Measurements from ENCODE around the gene ACYP1.

The ACYP1 gene

GRCh38 chr14:75040507-75040906 lies 23.3 kb downstream of the ACYP1 start:
- no peak for DNase-seq (ENCODE audit: low spot score)

DNA sequence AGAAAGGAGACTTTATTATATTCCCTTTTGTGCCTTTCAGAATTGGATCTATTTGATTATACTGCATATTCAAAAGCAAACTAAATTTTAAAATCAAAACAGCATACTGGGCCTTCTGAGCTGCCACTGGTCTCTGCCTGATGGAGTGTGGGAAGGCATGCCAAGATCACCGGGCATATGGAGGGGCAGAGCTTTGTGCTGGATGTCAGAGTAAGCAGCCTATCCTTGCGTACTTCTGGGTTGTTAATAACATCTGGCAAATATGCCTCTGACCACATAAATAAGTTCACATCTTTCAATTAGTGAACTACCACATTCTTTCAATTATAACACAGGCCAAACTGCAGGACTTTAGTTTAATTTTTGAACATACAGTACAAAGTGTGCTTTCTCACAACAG lies 30.9 kb downstream of the ACYP1 start:
- no peak for DNase-seq (ENCODE audit: low spot score)

DNA sequence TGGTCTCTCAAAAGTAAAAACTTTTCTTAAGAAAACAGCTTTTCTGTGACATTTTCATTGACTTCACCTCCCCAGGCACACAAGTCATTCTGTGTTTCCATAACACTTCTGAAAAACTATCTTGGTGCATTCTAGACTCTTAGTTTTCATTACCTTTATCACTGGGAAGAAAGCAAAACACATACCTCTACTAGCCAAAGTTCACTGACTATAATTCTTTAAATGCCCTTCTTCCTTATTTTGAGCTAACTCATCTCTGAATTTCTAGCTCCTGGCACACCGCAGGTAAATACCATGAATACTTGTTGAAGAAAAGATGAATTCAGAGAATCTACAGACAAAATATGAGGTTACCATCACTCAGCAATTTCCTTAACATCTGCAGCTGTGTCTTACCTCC lies 33.7 kb downstream of the ACYP1 start:
- DNase-seq (ENCODE audit: low spot score): no peak

DNA sequence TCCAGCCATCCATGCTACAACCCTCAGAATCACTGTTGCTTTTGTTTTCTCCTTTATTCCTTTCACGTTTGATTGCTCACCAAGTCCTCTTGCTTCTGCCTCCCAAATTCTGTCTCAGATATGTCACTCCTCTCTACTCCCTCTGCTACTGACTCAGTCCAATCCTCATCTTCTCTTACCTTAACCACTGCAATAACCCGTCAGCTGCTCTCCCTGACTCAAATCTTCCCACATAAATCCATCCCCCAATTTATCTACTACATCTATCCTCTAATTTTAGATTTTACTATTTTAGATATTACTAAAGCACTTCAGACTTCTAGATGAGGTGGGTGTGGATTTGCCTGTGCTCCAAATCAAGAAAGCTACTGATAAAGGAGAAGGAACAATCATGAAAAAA lies 37.9 kb downstream of the ACYP1 start:
- no peak for DNase-seq (ENCODE audit: low spot score)

GRCh38 chr14:75025082-75025481 lies 38.7 kb downstream of the ACYP1 start:
- no peak for DNase-seq (ENCODE audit: low spot score)

DNA sequence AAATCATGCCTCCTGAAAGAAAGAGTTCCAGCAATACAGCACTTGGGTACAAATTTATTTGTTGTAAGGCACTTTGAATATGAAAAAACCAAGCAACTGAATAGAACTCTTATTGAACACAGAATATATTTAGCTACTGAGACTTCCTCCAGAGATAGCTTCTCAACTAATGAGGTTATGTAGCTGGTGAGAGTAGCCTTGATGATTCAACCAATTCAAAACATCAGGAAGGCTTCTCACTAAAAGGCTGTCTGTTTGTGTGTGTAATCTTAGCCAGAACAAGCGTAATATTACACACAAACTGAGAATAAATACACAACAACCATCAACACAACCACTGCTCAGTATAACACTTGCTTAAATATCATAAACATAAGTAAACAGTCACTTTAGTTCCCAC lies 40.7 kb downstream of the ACYP1 start:
- DNase-seq (ENCODE audit: low spot score): no peak

- DNase-seq (ENCODE audit: low spot score): peak; percentile 47
Measured at GRCh38 chr14:75022655-75023054, 41.2 kb downstream of the ACYP1 start.

GRCh38 chr14:75018694-75019093 lies 45.1 kb downstream of the ACYP1 start:
- no peak for DNase-seq (ENCODE audit: low spot score)

- no peak for DNase-seq (ENCODE audit: low spot score)
Measured at GRCh38 chr14:75016815-75017214, 47.0 kb downstream of the ACYP1 start.

DNA sequence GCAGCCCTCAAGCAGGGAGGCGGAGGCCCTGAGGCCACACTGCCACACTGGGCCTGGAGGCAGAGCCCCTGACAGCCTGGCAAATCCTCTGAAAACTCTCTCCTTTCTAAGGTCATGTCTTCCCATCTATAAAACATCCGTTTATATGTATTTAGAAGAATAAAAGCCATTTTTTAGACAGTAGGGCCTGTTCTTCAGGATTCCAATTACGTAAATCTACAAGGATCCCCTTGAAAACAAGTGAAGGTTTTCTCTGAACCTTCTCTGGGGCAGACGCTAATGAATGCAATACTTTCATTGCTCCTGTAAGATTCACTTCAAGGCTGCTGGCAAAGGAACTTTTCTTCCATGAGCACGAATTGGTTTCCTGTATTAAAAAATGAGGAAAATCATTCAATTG lies 48.3 kb downstream of the ACYP1 start:
- no peak for DNase-seq (ENCODE audit: low spot score)

GRCh38 chr14:75013290-75013689 lies 50.5 kb downstream of the ACYP1 start:
- DNase-seq (ENCODE audit: low spot score): no peak

- DNase-seq (ENCODE audit: low spot score): no peak
Measured at GRCh38 chr14:75011356-75011994, 52.3 kb downstream of the ACYP1 start.

GRCh38 chr14:75010472-75011093 lies 53.2 kb downstream of the ACYP1 start:
- DNase-seq (ENCODE audit: low spot score): no peak

DNA sequence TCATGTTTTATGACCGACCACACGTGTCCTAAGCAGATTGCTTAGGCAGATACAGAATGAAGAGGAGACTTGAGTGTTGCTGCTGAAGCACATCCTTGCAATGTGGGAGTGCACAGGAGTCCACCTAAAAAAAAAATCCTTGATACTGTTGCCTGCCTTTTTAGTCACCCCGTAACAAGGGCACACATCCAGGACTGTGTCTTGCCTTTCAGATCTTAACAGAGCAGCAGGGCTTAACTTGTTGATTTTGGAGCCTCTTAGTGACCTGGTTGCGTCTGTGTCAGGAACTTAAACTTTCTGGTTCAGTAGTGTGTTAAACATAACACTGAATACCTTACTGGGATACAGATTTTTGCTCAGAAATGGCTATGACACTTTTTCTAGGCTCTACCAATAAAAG lies 54.6 kb downstream of the ACYP1 start:
- no peak for DNase-seq (ENCODE audit: low spot score)

- no peak for DNase-seq (ENCODE audit: low spot score)
Measured at GRCh38 chr14:75005357-75005756, 58.5 kb downstream of the ACYP1 start.

- DNase-seq (ENCODE audit: low spot score): no peak
Measured at GRCh38 chr14:75003250-75004027, 60.4 kb downstream of the ACYP1 start.
